Breast epithelium (tissue), 3 donors: ENCODE data around the gene ULK1.

Experiments
- CTCF ChIP-seq, 3 donors: fragments of 450-650 bp; IDR thresholded peaks; one replicate each; pipeline ENCODE4 v1.5.1; 2016 to 2017; ENCODE audit warnings: antibody characterized with exemption in 3 of 3, mild to moderate bottlenecking in 3 of 3, moderate library complexity in 3 of 3
- POLR2A ChIP-seq: fragments of 450-650 bp; IDR thresholded peaks from one replicate; pipeline ENCODE4 v1.6.1; 2016; ENCODE audit warnings: antibody characterized with exemption, mild to moderate bottlenecking, moderate library complexity
- POLR2AphosphoS5 ChIP-seq, 3 donors: sonication (generic); formaldehyde crosslinking; IDR thresholded peaks; one replicate each; pipeline ENCODE4 v1.6.1; 2017; ENCODE audit warnings: antibody characterized with exemption in 3 of 3

- TF ChIP-seq CTCF (IDR thresholded peaks at IDR 0.05) (no peak), POLR2A (no peak), POLR2AphosphoS5 (IDR thresholded peaks at IDR 0.05) (no peak)
Measured at GRCh38 chr12:131882804-131883520, 11.5 kb upstream of the ULK1 start.
